ENCODE measurements around the gene RPL13.
"Not testable (repeated sequence)": the region's sequence is repeated elsewhere in the genome, so short reads cannot be mapped to it uniquely, and the experiment has no call there.

The RPL13 gene

DNA sequence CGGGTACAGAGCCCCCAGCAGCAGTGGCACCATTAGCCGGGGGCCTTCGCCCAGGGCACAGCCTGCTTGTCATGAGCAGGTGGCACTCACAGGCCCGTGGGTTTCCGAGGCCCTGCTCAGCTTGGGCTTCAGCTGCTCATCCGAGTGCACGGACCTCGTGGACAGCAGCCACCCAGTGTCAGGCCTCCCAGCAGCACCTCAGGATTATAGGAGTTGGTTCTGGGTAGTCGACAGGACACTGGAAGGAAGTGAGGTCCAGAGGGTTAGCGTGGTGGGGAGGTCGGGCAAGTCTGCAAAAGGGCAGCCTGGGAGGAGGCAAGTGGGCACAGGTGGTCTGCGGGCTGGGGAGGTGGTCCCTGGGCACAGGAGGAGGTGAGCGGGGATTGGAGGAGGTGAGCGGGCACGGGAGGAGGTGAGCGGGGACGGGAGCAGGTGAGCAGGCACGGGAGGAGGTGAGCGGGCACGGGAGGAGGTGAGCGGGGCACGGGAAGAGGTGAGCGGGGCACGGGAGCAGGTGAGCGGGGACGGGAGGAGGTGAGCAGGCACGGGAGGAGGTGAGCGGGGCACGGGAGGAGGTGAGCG, 10.0 kb downstream of the RPL13 start:
- TF ChIP-seq, protein P1, sequence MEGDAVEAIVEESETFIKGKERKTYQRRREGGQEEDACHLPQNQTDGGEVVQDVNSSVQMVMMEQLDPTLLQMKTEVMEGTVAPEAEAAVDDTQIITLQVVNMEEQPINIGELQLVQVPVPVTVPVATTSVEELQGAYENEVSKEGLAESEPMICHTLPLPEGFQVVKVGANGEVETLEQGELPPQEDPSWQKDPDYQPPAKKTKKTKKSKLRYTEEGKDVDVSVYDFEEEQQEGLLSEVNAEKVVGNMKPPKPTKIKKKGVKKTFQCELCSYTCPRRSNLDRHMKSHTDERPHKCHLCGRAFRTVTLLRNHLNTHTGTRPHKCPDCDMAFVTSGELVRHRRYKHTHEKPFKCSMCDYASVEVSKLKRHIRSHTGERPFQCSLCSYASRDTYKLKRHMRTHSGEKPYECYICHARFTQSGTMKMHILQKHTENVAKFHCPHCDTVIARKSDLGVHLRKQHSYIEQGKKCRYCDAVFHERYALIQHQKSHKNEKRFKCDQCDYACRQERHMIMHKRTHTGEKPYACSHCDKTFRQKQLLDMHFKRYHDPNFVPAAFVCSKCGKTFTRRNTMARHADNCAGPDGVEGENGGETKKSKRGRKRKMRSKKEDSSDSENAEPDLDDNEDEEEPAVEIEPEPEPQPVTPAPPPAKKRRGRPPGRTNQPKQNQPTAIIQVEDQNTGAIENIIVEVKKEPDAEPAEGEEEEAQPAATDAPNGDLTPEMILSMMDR (IDR thresholded peaks at IDR 0.05): no peak
- TF ChIP-seq ZFX (IDR thresholded peaks at IDR 0.05; ENCODE audit: borderline replicate concordance): no peak
- H3K27ac ChIP-seq: no peak overlapping the region

DNA sequence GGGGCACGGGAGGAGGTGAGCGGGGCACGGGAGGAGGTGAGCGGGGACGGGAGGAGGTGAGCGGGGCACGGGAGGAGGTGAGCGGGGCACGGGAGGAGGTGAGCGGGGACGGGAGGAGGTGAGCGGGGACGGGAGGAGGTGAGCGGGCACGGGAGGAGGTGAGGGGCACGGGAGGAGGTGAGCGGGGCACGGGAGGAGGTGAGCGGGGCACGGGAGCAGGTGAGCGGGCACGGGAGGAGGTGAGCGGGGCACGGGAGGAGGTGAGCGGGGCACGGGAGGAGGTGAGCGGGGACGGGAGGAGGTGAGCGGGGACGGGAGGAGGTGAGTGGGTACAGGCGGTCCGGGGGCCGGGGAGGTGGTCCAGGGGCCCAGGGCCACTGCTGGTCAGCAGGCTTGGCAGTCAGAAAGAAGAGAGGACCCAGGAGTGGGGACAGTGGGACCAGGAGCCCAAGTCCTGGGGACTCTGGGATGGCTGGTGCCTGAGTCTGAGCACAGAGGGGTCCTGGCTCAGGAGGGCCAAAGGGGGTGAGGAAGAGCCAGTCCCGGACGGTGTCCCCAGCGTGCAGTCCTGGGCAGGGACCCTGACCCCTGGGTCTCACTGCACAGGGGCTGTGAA, 10.6 kb downstream of the RPL13 start:
- H3K27ac ChIP-seq: not testable (repeated sequence)

DNA sequence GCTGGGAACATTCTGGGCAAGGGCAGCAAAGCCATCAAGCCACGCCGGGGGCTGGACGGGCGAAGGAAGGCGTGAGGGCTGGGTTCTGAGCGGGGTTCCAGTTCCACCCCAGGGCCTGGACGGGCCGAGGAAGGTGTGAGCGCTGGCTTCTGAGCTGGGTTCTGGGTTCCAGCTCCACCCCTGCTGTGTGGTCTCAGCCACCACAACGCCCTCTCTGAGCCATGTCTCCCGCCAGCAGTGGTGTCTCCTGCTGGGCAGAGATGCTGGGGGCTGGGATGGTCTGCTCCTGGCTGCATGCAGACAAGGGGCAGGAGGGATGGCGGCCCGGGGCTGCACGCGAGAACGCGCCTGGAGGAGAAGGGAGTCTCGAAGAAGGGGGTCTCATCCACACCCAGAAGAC, 11.2 kb downstream of the RPL13 start:
- H3K27ac ChIP-seq: peak overlapping the region; percentile 36; the same call in 1 of the 2 replicates
- TF ChIP-seq, protein P1 (IDR thresholded peaks at IDR 0.05): no peak
- no peak for TF ChIP-seq ZFX (IDR thresholded peaks at IDR 0.05; ENCODE audit: borderline replicate concordance)

DNA sequence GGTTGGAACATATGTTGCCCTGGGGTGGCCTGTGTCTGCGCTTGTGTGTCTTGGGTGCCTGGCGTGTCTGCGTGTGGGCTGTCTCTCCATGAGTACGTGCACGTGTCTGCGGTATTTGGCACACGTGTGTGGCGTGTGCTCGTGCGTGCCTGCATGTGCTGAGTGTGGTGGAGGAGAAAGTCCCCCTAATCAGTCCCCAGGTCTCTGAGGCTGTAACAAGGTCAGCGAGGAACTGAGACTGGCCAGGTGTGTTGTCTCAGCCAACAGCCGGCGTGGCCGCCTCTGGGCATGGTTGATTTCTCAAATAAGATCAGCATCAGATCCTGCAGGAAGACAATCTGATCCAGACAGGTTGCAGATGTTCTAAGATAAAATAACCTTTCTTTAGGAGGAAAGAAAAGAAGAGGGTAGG, 11.6 kb downstream of the RPL13 start:
- TF ChIP-seq, protein P1 (IDR thresholded peaks at IDR 0.05): no peak
- no peak for TF ChIP-seq ZFX (IDR thresholded peaks at IDR 0.05; ENCODE audit: borderline replicate concordance)
- peak overlapping the region; percentile 36 for H3K27ac ChIP-seq

DNA sequence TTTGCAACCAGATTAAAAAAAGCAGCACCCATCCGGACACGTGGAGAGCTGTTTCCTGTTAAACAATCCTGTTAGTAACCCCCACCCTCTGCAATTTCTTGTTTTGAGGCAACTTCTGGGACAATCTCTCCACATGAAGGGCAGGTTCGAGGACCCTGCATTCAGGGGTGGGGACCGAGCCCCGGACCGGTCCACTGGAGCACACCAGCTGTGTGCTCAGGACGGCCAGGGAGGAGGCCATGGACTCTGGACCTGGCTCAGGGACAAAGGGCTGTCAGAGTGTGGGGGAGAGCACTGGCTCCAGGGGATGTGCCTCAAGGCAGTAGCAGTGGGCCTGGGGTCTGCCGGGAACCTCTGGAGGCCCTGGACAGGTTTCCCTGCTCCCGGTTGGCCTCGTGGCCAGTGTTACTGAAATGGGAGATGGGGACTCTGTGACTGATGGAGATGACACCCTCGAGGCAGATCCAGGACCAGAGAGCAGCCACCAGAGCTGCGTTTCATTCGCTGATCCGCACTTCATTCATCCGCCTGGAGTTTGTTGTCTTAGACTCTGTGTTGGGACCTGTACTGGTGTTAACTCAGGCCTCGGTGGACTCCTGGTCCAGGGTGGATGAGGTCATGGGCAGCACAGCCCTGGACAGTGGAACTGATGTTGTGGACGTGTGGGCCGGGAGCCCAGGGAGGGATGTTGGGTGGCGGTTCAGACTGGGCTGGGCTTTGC, 12.2 kb downstream of the RPL13 start:
- H3K27ac ChIP-seq: peak overlapping the region; percentile 36
- TF ChIP-seq, protein P1 (IDR thresholded peaks at IDR 0.05): no peak
- TF ChIP-seq ZFX (IDR thresholded peaks at IDR 0.05; ENCODE audit: borderline replicate concordance): no peak

DNA sequence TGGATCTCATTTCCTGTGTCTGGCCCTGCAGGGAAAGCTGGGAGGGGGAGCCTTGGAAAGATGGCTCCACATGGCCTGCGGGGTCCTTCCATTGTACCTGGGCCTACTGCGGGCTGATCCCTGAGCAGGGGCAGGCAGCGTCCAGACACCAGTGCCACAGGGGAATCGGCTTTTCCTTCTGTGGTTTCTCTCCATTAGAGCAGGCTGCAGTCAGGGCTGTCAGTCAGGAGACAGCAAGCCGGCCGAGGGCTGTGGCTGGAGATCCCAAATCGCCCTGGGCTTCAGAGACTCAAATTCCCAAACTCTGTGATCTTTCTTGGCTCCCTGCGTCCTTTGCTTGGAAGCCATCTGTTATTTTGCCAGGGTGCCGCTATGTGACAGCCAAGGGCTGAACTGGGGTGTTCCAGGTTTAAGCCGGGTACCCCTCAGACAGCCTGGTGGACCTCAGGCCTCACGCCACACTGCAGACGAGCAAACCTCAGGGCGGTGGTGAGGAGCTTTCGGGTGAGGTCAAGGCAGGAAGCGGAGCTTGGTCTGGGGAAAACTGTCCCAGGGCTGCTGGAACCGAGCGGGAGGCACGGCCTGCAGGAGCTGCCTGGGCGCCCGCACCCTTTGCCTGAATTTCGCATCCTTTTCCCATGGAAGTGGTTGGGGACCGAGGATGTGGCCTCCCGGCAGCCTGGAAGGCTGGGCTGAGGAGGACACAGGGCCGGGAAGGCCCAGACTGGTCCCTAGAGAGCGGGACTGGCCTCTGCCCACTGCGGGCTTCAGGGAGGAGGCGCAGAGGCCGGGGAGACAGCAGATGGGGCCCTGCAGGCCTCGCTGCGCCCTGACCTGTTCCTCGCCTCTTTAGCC, 13.6 kb downstream of the RPL13 start:
- TF ChIP-seq, protein P1 (IDR thresholded peaks at IDR 0.05): no peak
- no peak for TF ChIP-seq ZFX (IDR thresholded peaks at IDR 0.05; ENCODE audit: borderline replicate concordance)
- peak overlapping the region; percentile 86; the same call in 1 of the 2 replicates for H3K27ac ChIP-seq

DNA sequence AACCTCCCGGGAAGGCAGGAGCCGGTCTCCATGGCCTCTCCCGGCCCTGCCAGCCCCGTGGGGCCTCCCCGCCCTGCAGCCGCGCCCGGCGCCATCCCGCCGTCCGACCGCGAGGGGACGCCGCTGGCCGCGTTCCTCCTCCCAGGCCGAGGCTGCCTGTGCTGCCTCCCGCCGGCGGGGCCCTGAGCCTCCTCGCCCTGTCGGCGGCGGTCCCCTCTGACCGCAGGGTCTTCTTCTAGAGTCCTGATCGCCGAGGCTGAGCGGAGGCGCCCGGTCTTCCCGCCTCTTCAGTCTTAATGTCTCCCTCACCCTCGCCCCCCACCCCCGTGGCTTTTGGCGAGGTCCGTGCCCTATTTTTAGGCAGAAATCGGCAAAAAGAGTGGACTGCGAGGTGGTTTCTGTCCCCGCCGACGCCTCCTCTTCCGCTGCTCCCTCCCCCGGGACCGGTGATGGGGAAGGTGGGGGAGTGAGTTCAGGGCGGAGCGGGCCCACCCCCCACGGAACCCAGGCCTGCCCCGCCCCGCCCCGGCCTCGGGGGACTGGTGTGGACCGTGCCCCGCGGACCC, 14.3 kb downstream of the RPL13 start:
- no peak for TF ChIP-seq ZFX (IDR thresholded peaks at IDR 0.05; ENCODE audit: borderline replicate concordance)
- TF ChIP-seq, protein P1 (IDR thresholded peaks at IDR 0.05): peak; percentile 80
- peak overlapping the region; percentile 86 for H3K27ac ChIP-seq

All from 22Rv1 (cell line).